Keratinocyte (primary cell): ENCODE measurements around the gene SPATA31D1.

Experiments used
- EZH2 ChIP-seq: IDR thresholded peaks from one replicate; pipeline ENCODE4 v1.6.1; 2012; ENCODE audit warnings: inconsistent platforms, mild to moderate bottlenecking, low read length, moderate library complexity
- TF ChIP-seq, protein P1 (sequence below), 3 experiments: IDR thresholded peaks in 1 of 3; conservative IDR thresholded peaks in 1 of 3; optimal IDR thresholded peaks in 1 of 3; 2 replicates in 2 of 3; 3 replicates in 1 of 3; pipeline versions ENCODE3 to v1.5.1; 2011; ENCODE audit warnings: low read length in 3 of 3, mild to moderate bottlenecking in 3 of 3, moderate library complexity in 2 of 3, control low read depth in 1 of 3, inconsistent platforms in 1 of 3; ENCODE audit not compliant: insufficient read depth in 2 of 3; ENCODE audit errors: extremely low read depth in 1 of 3

DNA sequence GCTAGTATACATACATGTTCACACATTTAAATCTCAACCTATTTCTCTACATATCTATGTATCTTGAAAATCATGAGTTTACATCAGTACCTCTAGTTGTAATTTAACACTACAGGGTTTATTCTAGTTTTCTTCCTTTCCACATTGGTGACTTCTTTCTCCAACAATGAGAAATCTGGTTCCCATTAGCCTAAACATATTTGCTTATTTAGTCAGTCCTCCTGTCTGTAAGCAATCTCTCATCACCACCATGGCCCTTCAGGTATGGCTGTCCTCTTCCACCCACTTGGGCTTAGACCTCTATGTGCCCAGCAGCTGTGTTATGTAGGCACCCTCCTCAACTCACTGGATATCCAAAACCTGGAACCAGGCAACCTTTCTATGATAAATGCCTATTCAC is 8.0 kb upstream of the SPATA31D1 start:
- TF ChIP-seq, protein P1, sequence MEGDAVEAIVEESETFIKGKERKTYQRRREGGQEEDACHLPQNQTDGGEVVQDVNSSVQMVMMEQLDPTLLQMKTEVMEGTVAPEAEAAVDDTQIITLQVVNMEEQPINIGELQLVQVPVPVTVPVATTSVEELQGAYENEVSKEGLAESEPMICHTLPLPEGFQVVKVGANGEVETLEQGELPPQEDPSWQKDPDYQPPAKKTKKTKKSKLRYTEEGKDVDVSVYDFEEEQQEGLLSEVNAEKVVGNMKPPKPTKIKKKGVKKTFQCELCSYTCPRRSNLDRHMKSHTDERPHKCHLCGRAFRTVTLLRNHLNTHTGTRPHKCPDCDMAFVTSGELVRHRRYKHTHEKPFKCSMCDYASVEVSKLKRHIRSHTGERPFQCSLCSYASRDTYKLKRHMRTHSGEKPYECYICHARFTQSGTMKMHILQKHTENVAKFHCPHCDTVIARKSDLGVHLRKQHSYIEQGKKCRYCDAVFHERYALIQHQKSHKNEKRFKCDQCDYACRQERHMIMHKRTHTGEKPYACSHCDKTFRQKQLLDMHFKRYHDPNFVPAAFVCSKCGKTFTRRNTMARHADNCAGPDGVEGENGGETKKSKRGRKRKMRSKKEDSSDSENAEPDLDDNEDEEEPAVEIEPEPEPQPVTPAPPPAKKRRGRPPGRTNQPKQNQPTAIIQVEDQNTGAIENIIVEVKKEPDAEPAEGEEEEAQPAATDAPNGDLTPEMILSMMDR (optimal IDR thresholded peaks at IDR 0.05 in 1 of 3, IDR thresholded peaks at IDR 0.05 in 1 of 3, conservative IDR thresholded peaks at IDR 0.05 in 1 of 3; ENCODE audit: extremely low read depth in 1 of 3, insufficient read depth in 2 of 3, low read length in 3 of 3), result no peak
- TF ChIP-seq EZH2, result no peak
